ENCODE measurements around the gene FAF1.
"Not testable (repeated sequence)": the region's sequence is repeated elsewhere in the genome, so short reads cannot be mapped to it uniquely, and the experiment has no call there.

FAF1 gene

DNA sequence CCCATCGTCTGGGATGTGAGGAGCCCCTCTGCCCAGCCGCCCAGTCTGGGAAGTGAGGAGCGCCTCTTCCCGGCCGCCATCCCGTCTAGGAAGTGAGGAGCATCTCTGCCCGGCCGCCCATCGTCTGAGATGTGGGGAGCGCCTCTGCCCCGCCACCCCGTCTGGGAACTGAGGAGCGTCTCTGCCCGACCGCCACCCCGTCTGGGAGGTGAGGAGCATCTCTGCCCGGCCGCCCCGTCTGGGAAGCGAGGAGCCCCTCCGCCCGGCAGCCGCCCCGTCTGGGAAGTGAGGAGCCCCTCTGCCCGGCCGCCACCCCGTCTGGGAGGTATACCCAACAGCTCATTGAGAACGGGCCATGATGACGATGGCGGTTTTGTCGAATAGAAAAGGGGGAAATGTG, 7.5 kb downstream of the FAF1 start:
- DNase-seq, result not testable (repeated sequence)

DNA sequence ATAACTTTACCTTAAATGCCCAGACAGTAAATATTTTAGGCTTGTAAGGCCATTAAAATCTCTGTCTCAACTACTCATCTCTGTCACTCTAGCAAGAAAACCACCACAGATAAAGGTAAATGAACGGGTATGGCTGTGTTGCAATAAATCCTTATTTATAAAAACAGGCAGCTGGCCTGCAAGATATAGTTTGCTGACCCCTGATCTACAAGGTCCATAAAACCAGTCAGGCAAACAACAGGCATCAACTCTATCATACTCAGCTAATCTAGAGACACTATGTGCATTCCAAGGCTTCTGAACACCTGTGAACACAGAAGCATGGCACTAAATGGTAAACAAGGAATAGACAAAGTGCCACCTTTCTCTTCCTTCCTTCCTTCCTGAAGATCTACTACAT, 9.7 kb downstream of the FAF1 start:
- DNase-seq, result no peak

DNA sequence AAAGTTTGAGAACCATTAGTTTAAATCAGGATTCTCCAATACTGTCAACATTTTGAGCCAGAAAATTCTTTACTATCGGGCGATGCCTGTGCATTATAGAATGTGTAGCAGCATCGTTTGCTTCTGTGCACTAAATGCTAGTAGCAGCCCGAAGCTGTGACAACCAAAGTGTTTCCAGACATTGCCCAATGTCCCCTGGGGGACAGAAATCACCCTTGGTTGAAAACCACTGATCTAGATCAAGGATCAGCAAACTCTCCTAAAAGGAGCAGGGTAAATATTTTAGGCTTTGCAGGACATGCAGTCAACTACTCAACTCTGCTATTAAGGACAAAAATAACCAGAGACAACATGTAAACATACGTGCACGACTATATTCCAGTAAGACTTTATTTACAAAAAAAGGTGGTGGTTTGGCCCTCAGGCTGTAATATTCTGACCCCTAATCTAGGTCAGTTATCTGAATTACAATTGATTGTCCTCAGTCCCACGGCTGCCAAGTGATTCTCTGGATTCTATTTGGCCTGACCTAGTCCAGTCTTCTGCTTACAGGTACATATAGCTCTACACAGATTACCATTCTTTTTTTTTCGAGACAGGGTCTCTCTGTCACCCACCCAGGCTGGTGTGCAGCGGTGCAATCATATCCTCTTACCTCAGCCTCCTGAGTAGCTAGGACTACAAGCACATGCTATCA, 10.6 kb downstream of the FAF1 start:
- DNase-seq, result no peak

DNA sequence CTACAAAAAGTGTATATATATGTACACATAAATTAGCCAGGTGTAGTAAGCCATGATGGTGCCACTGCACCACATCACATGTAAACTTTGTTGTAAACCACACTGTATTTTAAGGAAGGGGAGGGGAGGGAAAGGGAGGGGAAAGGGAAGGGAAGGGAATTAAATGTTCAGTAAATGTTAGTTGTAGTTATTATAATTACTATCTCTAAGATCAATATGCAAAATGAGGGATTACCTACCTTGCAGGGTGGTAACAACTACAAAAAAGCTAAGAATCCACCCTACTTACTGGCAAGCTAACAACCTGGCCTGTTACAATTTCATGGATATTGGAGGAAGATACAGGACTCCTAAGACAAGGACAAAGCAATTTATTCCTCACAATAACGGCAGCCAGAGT, 17.7 kb downstream of the FAF1 start:
- DNase-seq, result no peak

DNA sequence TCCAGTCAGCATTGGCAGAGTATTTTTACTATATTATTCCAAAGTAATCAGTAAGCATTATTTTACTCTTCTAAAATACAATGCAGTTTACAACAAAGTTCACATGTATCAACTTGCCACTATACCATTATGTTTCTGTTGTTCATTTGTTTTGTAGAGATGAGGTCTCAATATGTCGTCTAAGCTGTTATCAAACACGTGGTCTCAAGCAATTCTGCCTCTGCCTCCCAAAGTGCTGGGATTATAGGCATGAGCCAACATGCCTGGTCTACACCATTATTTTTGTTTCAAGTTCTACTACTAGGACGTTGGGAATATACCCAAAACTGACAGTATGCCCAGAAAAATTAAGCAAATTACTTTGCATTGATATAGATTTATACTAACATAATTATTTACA, 19.8 kb downstream of the FAF1 start:
- no peak for DNase-seq

DNA sequence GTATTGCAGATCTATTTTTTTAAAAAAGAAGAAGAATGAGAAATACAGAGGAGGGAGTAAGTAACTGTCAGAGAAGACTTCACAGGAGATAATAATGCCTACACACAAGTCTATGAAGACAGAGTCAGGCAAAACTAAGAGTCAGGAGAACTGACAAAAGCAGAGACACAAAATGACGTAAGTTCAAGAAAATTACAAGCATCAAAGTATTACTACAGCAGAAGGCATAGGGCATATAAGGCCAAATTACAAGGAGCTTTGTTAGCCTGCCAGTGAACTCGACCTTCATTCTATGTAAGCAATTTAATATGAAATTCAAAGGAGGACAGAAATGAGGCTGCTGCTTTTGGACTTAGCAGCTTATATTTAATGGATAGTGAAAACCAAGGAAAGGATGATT, 23.7 kb downstream of the FAF1 start:
- DNase-seq, result no peak

DNA sequence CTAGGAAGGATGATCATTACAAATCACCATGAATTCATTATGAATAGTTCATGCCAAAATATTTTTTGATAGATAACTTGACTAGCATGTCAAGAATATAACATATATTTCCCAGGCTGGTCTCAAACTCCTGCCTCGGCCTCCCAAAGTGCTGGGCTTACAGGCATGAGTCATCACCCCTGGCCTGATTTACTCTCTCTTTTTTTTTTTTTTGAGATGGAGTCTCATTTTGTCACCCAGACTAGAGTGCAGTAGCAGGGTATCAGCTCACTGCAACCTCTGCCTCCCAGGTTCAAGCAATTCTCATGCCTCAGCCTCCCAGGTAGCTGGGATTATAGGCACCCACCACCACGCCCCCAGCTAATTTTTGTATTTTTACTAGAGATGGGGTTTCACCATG, 24.8 kb downstream of the FAF1 start:
- DNase-seq, result not testable (repeated sequence)

DNA sequence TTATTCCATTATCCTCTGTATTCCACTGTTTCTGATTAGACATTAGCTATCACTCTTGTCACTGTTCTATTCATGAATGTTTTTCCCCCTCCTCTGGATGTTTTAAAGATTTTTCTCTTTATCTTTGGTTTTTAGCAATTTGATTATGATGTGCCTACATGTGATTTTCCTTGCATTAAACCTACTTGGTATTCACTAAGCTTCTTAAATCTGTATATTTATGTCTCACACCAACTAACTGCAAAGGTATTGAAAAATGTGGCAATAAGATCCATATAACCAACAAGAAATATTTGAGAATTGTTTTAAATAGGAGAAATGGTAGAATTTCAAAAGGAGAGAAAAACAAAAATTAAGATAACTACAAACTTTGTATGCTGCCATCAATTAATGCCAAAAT, 25.2 kb downstream of the FAF1 start:
- DNase-seq, result no peak

DNA sequence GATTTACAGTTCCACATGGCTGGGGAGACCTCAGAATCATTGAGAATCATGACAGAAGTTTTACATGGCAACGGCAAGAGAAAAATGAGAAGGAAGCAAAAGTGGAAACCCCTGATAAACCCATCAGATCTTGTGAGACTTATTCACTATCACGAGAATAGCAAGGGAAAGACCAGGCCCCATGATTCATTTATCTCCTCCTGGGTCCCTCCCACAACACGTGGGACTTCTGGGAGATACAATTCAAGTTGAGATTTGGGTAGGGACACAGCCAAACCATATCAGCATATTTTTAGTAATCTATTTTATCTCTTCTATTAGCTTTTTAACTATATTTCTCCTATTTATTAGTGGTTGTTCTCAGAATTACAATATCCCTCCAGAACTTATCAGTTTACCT, 26.3 kb downstream of the FAF1 start:
- DNase-seq, result not testable (repeated sequence)

DNA sequence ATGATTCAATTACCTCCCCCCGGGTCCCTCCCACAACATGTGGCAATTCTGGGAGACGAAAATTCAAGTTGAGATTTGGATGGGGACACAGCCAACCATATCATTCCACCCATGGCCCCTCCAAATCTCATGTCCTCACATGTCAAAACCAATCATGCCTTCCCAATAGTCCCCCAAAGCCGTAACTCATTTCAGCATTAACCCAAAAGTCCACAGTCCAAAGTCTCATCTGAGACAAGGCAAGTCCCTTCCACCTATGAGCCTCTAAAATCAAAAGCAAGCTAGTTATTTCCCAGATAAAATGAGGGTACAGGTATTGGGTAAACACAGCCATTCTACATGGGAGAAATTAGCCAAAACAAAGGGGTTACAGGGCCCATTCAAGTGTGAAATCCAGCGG, 28.0 kb downstream of the FAF1 start:
- DNase-seq, result not testable (repeated sequence)

DNA sequence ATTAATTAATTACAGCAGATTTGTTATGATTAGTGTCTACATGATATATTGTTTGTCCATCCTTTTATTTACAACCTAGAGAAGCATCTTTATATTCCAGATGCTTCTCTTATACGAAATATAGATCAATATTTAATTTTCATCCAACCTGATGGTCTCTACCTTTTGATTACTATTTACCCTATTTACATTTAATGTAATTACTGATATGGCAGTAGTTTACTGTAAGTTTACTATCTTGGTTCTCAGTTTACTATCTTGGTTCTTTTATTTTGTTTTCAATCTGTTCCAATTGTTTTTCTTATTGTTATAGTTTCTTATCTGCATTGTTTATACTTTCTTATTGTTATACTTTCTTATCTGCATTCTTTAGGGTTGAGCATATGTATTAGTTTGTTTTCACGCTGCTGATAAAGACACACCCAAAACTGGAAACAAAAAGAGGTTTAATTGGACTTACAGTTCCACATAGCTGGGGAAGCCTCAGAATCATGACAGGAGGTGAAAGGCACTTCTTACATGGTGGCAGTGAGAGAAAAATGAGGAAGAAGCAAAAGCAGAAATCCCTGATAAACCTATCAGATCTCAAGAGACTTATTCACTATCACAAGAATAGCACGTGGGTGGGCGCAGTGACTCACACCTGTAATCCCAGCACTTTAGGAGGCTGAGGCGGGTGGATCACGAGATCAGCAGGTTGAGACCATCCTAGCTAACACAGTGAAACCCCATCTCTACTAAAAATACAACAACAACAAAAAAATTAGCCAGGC, 28.9 kb downstream of the FAF1 start:
- DNase-seq, result peak; percentile 73

DNA sequence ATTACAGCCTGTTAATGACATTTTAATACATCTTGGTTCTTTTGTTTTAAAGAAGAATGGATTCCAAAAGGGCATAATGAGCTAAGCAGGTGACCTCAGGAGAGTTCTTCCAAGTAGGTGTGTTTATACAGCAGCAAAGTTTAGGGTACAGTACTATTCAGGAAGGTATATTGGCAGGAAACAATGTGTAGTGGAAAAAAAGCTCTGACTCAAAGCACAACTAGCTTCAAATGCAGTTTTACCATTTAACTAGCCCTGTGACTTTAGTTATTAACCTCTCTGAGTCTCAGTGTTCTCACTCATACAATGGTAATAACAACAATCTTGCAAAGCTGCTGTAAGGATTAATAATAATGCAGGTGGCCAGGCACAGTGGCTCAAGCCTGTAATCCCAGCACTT, 29.9 kb downstream of the FAF1 start:
- no peak for DNase-seq

DNA sequence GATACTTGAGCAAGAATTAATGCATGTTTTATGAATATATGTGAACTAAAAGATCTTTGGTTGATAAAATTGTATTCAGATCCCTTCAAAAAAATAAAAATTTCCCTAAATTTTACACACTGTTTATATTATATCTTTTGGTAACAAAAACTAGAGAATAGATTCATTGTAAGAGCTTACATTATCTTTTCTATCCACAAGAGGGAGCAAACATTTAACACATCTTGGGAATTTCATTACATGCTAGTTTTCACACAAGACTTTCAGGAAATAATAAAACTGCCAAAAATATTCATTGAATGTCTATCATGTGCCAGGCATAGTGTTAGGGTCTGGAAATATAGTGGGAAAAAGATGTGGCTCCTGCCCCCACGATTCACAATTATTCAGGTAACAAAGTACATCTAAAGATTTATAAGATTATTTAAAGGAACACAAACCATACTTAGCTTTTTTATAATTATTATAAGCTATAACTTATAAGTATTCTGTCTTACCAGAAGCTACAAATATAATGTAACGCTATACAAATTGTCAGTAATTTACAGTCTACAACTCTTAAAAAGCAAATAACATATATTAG, 30.6 kb downstream of the FAF1 start:
- DNase-seq, result peak; percentile 25

DNA sequence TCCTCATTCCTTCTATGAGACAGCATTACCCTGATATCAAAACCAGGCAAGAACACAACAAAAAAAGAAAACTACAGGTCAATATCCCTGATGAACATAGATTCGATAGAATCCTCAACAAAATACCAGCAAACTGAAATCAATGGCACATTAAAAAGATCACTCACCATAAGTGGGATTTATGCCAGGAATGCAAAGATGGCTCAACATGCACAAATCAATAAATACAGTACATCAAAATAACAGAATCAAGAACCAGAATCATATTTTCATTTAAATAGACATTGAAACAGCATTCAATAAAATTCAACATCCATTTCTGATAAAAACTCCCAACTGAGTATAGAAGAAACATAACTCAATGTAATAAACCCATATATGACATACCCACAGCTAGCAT, 36.5 kb downstream of the FAF1 start:
- DNase-seq, result no peak

DNA sequence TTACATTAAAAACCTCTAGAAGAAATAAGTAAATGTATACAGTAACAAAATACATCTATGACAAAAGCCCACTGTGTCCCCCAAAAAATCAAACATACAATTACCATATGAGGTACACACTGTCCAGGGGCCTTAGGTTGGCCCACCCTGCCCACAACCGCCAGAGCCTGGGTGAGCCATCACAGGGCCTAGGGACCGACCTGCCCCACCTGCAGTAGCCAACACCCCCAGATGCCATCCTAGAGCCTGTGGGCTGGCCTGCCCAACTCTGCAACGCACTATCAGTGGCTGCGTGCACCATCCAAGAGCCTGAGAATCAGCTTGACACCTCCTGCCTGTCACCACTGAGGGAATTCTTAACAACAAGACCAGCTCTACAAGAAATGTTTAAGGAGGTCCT, 39.0 kb downstream of the FAF1 start:
- DNase-seq, result no peak

DNA sequence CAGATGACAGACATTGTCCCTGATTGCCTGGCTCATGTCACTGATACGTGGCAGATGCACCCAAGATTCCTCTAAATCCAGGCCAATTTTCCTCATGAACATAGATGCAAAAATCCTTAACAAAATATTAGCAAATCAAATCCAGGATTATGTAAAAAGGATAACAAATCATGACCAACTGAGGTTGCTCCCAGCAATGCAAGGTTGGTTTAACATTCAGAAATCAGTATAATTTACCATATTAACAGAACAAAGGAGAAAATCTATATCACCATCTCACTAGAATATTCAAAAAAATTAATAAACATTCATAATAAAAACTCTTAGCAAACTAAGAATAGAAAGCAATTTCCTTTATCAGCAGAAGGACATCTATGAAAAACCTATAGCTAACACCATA, 39.7 kb downstream of the FAF1 start:
- no peak for DNase-seq

DNA sequence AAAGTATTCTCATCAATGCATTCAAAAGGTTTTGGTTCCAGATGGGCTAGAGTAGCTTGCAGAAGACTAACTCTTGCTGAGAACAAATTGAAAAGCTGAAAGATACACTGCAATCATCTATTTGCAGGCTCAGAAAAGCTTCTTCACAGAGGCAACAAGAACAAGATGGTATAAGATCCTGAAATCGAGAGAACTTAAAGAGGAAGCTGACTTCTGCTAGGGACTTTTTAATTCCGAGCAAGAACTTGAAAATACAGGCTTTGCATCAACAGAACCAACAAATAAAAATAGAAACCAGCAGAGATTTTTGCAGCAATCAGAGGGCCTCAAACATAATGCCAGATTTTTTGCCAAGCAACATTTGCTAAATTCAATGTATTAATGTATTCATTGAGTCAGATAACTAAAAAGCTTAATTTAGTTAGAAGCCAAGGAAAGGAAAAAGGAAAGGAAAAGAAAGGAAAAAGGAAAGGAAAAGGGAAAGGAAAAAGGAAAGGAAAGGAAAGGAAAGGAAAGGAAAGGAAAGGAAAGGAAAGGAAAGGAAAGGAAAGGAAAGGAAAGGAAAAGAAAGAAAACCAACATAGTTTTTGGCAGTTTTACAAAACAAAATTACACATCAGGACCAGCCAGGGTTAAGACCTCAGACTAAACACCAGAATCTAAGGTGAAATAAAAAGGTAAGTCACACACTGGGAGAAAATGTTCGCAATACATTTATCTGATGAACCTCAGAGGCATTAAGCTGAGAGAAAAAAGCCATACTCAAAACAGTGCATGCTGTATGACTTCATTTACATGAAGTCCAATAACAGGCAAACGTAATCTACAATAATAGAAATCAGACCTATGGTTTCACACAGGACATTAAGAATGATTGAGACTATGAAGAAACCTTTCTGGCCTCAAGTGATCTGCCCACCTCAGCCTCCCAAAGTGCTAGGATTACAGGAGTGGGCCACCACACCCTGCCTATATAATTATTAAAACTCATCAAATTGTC, 42.6 kb downstream of the FAF1 start:
- DNase-seq, result peak; percentile 33

DNA sequence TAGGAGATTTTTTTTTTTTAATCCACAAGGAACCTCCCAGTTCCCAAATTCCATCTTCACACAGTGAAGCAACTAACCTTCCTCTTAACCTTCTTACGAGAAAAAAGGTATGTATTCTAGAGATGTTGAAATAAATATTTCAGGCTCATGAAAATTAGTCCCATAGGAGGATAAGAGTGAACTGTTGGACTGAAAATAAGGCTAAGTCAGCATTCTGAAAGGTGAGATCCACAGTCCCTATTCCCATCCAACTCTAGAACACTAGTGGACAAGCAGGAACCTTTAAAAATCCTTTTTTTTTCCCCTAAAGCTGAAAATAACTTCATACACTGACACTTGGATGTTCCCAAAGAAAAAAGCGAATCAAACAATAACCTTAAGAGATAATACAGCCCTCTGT, 44.4 kb downstream of the FAF1 start:
- no peak for DNase-seq

DNA sequence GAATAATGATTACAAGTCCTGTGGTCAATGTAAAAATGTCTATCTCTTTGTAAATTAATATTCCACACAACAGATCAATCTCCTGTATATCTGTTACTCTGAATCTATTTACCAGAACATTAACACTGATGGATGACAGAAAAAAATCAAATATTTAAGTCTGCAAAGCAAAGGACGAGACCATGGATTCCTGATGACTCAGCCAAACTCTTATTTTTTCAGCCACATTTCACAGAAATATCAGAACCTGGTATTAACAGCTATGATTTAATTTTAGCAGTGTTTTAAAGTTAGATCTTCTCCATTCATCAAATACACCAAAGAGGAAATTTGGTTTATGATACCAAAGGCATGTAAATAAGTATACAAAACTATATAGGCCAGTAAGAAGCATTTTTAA, 46.1 kb downstream of the FAF1 start:
- DNase-seq, result no peak

DNA sequence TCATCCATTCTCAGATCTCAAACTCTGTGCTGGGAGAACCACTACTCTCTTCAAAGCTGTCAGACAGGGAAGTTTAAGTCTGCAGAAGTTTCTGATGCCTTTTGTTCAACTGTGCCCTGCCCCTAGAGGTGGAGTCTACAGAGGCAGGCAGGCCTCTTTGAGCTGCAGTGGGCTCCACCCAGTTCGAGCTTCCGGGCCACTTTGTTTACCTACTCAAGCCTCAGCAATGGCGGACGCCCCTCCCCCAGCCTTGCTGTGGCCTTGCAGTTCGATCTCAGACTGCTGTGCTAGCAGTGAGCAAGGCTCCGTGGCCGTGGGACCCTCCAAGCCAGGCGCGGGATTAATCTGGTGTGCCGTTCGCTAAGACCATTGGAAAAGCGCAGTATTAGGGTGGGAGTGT, 49.7 kb downstream of the FAF1 start:
- not testable (repeated sequence) for DNase-seq

DNA sequence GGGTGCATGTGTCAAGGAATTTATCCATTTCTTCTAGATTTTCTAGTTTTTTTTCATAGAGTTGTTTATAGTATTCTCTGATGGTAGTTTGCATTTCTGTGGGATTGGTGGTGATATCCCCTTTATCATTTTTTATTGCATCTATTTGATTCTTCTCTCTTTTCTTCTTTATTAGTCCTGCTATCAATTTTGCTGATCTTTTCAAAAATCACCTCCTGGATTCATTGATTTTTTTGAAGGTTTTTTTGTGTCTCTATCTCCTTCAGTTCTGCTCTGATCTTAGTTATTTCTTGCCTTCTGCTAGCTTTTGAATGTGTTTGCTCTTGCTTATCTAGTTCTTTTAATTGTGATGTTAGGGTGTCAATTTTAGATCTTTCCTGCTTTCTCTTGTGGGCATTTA, 52.5 kb downstream of the FAF1 start:
- DNase-seq, result not testable (repeated sequence)

DNA sequence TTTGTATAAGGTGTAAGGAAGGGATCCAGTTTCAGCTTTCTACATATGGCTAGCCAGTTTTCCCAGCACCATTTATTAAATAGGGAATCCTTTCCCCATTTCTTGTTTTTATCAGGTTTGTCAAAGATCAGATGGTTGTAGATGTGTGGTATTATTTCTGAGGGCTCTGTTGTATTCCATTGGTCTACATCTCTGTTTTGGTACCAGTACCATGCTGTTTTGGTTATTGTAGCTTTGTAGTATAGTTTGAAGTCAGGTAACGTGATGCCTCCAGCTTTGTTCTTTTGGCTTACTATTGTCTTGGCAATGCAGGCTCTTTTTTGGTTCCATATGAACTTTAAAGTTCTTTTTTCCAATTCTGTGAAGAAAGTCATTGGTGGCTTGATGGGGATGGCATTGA, 54.0 kb downstream of the FAF1 start:
- DNase-seq, result not testable (repeated sequence)

DNA sequence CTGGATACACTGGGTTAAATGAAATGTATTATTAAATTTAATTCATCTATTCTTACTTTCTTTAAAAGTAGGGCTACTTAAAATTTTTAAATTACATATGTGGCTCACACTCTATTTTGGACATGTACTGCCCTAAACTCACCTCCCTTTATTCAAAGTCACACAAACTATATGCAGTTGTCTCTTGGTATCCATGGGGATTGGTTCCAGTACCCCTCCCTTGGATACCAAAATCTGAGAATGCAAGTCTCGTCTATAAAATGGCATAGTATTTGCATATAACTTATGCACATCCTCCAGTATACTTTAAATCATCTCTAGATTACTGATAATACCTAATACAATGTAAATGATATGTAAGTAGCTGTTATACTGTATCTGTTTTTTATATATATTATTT, 57.6 kb downstream of the FAF1 start:
- no peak for DNase-seq

Data from MV-4-11 (cell line).